ENCODE data around the gene EHMT1. TPM values are rescaled to one million over a fixed set of nuclear protein-coding genes. Genes with fewer than 3 reads are reported as not detected.

Gene EHMT1
- total RNA-seq, 1 experiment from 2014 or later = 63.9 TPM

DNA sequence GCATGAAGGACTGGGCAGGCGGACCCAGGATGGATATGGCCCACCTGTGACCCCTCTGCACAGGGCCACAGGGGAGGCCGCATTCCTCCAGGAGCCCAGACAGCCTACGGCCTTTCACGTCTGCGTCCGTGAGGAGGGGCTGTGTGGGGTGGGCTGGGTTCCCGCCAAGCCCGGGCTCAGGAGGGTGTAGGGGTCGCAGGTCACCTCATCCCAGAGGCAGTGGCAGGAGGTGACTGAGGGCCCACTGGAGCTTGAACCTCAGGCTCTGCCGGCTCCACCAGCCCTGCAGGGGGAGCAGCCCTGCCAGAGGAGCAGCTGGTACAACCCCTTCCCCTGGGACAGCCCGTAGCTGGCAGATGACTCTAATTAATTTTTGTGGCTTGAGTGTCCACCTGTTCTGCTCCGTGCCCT, 218.0 kb downstream of the EHMT1 start:
- CTCF ChIA-PET = no interaction called here
- Histone ChIP-seq H3K36me3 (ENCODE audit: control insufficient read depth, insufficient read depth, low read length) (no peaks in the 10 kb centered on the region), H3K9me3 (ENCODE audit: control insufficient read depth, insufficient read depth, low read depth, low read length) (no peaks in the 10 kb centered on the region), H3K27me3 (ENCODE audit: control insufficient read depth, insufficient read depth, low read length) (no peaks in the 10 kb centered on the region), H3K27ac (ENCODE audit: low read length) (no peak overlapping the region), H3K4me3 (ENCODE audit: low read depth in 2 of 2, low read length in 2 of 2) (no peak overlapping the region), H3K4me1 (ENCODE audit: control insufficient read depth, insufficient read depth, low read length) (no peaks in the 10 kb centered on the region)
- TF ChIP-seq, protein P1, sequence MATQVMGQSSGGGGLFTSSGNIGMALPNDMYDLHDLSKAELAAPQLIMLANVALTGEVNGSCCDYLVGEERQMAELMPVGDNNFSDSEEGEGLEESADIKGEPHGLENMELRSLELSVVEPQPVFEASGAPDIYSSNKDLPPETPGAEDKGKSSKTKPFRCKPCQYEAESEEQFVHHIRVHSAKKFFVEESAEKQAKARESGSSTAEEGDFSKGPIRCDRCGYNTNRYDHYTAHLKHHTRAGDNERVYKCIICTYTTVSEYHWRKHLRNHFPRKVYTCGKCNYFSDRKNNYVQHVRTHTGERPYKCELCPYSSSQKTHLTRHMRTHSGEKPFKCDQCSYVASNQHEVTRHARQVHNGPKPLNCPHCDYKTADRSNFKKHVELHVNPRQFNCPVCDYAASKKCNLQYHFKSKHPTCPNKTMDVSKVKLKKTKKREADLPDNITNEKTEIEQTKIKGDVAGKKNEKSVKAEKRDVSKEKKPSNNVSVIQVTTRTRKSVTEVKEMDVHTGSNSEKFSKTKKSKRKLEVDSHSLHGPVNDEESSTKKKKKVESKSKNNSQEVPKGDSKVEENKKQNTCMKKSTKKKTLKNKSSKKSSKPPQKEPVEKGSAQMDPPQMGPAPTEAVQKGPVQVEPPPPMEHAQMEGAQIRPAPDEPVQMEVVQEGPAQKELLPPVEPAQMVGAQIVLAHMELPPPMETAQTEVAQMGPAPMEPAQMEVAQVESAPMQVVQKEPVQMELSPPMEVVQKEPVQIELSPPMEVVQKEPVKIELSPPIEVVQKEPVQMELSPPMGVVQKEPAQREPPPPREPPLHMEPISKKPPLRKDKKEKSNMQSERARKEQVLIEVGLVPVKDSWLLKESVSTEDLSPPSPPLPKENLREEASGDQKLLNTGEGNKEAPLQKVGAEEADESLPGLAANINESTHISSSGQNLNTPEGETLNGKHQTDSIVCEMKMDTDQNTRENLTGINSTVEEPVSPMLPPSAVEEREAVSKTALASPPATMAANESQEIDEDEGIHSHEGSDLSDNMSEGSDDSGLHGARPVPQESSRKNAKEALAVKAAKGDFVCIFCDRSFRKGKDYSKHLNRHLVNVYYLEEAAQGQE (IDR thresholded peaks at IDR 0.05; ENCODE audit: insufficient read depth in 1 of 2, low read depth in 2 of 2, low read length in 1 of 2) = no peak
- TF ChIP-seq, protein P2, sequence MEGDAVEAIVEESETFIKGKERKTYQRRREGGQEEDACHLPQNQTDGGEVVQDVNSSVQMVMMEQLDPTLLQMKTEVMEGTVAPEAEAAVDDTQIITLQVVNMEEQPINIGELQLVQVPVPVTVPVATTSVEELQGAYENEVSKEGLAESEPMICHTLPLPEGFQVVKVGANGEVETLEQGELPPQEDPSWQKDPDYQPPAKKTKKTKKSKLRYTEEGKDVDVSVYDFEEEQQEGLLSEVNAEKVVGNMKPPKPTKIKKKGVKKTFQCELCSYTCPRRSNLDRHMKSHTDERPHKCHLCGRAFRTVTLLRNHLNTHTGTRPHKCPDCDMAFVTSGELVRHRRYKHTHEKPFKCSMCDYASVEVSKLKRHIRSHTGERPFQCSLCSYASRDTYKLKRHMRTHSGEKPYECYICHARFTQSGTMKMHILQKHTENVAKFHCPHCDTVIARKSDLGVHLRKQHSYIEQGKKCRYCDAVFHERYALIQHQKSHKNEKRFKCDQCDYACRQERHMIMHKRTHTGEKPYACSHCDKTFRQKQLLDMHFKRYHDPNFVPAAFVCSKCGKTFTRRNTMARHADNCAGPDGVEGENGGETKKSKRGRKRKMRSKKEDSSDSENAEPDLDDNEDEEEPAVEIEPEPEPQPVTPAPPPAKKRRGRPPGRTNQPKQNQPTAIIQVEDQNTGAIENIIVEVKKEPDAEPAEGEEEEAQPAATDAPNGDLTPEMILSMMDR (IDR thresholded peaks at IDR 0.05) = no peak
- TF ChIP-seq TCF7L2 (IDR thresholded peaks at IDR 0.05; ENCODE audit: low read depth, low read length) = no peak
- no peak for TF ChIP-seq SIN3A (IDR thresholded peaks at IDR 0.05; ENCODE audit: borderline replicate concordance, insufficient read depth, low read depth, low read length)
- no peak for TF ChIP-seq POLR2AphosphoS5 (IDR thresholded peaks at IDR 0.05; ENCODE audit: low read depth, low read length)
- intact Hi-C loops (cut with micrococcal nuclease; ENCODE audit: unreplicated experiment) (no loop called here), in situ Hi-C loops (cut with HindIII; ENCODE audit: low pct_unique_long_range_greater_than_20kb, low sequenced_read_pairs) (no loop called here)
- POLR2A ChIA-PET = no interaction called here
- BruUV-seq (replicated peaks) = no TSS peak
- DNase-seq (ENCODE audit: low read depth, low spot score) (no peak), ATAC-seq (no peak)

DNA sequence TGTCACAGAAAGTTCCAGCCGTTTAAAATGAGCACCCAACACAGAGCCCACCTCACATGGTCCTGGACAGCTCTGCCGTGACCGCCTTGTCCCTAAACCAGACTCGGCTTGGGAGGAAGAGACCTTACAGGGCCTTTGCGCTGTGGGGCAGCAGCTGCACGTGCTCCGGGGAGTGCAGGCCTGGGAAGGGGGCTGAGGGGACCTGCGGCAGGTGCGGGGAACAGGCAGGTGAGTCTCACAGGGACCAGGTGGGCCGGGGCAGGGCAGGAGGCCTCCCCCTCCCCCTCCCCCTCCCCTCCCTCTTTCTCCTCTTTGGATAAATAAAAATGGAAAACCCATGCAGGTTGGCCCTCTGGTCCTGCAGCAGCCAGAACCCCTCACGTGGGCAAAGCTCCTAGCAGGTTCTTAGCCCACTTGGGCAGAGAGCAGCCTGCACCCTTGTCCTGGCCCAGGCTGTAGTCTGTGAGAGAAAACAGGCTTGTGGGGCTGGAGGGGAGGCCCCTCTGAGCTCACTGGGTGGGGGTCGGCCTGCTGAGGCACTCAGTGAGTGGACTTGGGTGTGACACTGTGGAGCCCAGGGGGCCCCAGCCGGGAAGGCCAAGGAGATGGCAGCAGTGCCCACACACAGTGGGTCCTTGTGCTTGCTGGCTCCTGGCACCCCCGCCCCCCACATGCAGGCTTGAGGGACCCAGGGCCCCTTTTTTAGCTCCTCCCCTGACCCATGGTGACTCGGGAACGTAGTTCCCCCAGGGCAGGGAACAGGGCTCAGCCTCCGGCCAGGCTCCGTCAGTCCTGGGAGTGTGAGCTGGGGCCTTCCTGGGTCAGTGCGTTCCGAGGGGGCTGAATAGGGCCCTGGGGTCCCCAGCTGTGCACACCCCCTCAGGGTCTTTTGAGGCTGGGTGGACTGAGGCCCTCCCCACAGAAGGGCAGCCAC, 218.8 kb downstream of the EHMT1 start:
- Histone ChIP-seq H3K9me3 (ENCODE audit: control insufficient read depth, insufficient read depth, low read depth, low read length) (no peaks in the 10 kb centered on the region), H3K36me3 (ENCODE audit: control insufficient read depth, insufficient read depth, low read length) (no peaks in the 10 kb centered on the region), H3K4me3 (ENCODE audit: low read depth in 2 of 2, low read length in 2 of 2) (no peak overlapping the region), H3K27me3 (ENCODE audit: control insufficient read depth, insufficient read depth, low read length) (no peaks in the 10 kb centered on the region), H3K27ac (ENCODE audit: low read length) (no peak overlapping the region), H3K4me1 (ENCODE audit: control insufficient read depth, insufficient read depth, low read length) (no peaks in the 10 kb centered on the region)
- in situ Hi-C loops (cut with HindIII; ENCODE audit: low pct_unique_long_range_greater_than_20kb, low sequenced_read_pairs) = no loop called here
- TF ChIP-seq, protein P2 (IDR thresholded peaks at IDR 0.05) = no peak
- TF ChIP-seq SIN3A (IDR thresholded peaks at IDR 0.05; ENCODE audit: borderline replicate concordance, insufficient read depth, low read depth, low read length) (no peak), POLR2AphosphoS5 (IDR thresholded peaks at IDR 0.05; ENCODE audit: low read depth, low read length) (no peak), TCF7L2 (IDR thresholded peaks at IDR 0.05; ENCODE audit: low read depth, low read length) (no peak)
- TF ChIP-seq, protein P1 (IDR thresholded peaks at IDR 0.05; ENCODE audit: insufficient read depth in 1 of 2, low read depth in 2 of 2, low read length in 1 of 2) = no peak
- DNase-seq (ENCODE audit: low read depth, low spot score) (no peak), ATAC-seq (no peak)
- POLR2A ChIA-PET = no interaction called here
- no TSS peak for BruUV-seq (replicated peaks)
- CTCF ChIA-PET = no interaction called here
- intact Hi-C loops (cut with micrococcal nuclease; ENCODE audit: unreplicated experiment) = no loop called here

All from Panc1 (cell line).